Large intestine (tissue), 3 donors: ENCODE data around the gene TNS4. TPM values are rescaled to one million over a fixed set of nuclear protein-coding genes. Genes with fewer than 3 reads are reported as not detected.

Experiments
- DNase-seq, 2 donors: peaks; one replicate each; pipeline versions ENCODE4 v3.0.0 to v3.0.0-alpha.2; 2013
- H3K27ac ChIP-seq: one replicate; pipeline ENCODE4 v1.5.1; 2013; ENCODE audit warnings: low read length
- H3K27me3 ChIP-seq: 2 replicates; pipeline ENCODE4 v1.6.1; 2013; ENCODE audit warnings: low read length; ENCODE audit not compliant: control insufficient read depth, insufficient read depth
- H3K36me3 ChIP-seq: 2 replicates; pipeline ENCODE4 v1.6.1; 2013; ENCODE audit warnings: low read length; ENCODE audit not compliant: control insufficient read depth, insufficient read depth
- H3K4me1 ChIP-seq: one replicate; pipeline ENCODE4 v1.6.1; 2013; ENCODE audit warnings: low read length; ENCODE audit not compliant: control insufficient read depth, insufficient read depth
- H3K4me3 ChIP-seq: one replicate; pipeline ENCODE4 v1.5.1; 2013; ENCODE audit warnings: low read length
- H3K9me3 ChIP-seq: one replicate; pipeline ENCODE4 v1.6.1; 2013; ENCODE audit warnings: mild to moderate bottlenecking, low read depth, low read length, moderate library complexity; ENCODE audit not compliant: control insufficient read depth
- WGBS: methylation state at CpG from one replicate; pipeline ENCODE4 v1.1.5; 2013; ENCODE audit warnings: low lambda C conversion rate; ENCODE audit not compliant: insufficient coverage; 5-methylcytosine and 5-hydroxymethylcytosine counted together
- polyA plus RNA-seq: library from polyadenylated mRNA; unstranded; fragments of 120-200 nt; gene quantifications from one replicate; pipeline ENCODE4 v1.2.1, GENCODE V29; 2013

The TNS4 gene
- polyA plus RNA-seq, 1 donor, result 0.06 TPM

DNA sequence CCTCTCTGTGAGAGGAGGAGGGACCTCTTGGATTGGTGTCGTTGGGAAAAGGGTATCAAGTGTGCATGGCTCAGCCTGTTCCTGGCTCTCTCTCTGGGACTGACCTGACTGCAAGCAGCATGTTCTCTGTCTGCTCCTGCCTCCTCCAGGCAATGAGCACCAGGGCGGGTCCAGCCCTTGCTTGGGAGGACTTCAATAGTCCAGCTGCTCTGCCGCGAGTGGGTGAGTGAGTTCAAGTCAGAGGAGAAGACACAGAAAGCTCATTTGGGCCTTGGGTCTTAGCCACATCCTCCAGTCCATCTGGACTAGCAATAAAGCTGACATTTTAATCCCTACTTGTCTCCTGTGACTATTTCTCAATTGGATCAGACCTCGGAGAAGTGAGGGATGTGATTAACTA is 25.2 kb upstream of the TNS4 start:
- WGBS, result no CpG with 5 or more reads among the region's 5 CpGs
- no peak overlapping the region for H3K4me3 ChIP-seq
- peaks cover 5% of the 10 kb centered on the region for H3K27me3 ChIP-seq
- peaks cover 4% of the 10 kb centered on the region for H3K9me3 ChIP-seq
- no peaks in the 10 kb centered on the region for H3K36me3 ChIP-seq
- H3K4me1 ChIP-seq, result no peaks in the 10 kb centered on the region
- H3K27ac ChIP-seq, result no peak overlapping the region
- no peak for DNase-seq

DNA sequence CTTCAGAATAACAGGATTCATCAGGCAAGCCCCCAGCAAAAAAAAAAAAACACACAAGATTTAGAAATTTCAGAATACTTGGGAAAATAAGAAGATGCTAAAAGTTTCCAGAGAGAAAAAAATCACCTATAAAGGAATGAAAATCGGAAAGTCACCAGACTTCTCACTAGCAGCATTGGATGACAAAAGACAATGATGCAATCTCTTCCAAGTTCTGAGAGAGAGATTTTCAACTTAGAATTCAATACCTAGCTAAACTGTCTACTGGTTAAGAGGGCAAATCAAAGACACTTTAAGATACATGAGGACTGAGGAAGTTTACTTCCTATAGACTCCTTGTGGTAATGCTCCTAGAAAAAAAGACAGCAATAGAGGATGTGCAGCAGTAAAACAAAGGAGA is 23.9 kb upstream of the TNS4 start:
- Histone ChIP-seq H3K27ac (no peak overlapping the region), H3K36me3 (no peaks in the 10 kb centered on the region), H3K4me1 (no peaks in the 10 kb centered on the region), H3K27me3 (peaks cover 7% of the 10 kb centered on the region), H3K9me3 (peaks cover 4% of the 10 kb centered on the region), H3K4me3 (no peak overlapping the region)
- DNase-seq, result no peak
- 80% methylated on average over 1 of the region's 1 CpG for WGBS

GRCh38 chr17:40524243-40524965 is 23.0 kb upstream of the TNS4 start:
- 100% methylated on average over 1 of the region's 3 CpGs for WGBS
- H3K36me3 ChIP-seq, result no peaks in the 10 kb centered on the region

DNA sequence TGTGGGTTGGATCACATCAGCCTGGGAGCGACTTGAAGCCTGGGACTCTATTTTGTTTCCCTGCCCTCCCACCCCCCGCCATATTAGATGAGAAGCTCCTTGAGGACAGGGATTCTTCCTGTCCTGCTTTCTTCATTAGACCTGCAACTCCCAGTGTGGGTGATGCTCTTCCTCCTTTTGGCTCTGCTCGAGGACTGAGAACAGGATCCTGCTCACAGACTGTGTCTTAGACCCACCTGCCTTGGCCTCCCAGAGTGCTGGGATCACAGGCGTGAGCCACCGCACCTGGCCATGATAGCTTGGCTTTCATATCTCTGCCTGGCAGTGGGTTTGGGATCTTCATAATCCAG is 21.5 kb upstream of the TNS4 start:
- DNase-seq, result no peak
- no CpG with 5 or more reads among the region's 5 CpGs for WGBS
- Histone ChIP-seq H3K9me3 (peaks cover 4% of the 10 kb centered on the region), H3K4me3 (no peak overlapping the region), H3K27me3 (peaks cover 7% of the 10 kb centered on the region), H3K36me3 (no peaks in the 10 kb centered on the region), H3K4me1 (no peaks in the 10 kb centered on the region), H3K27ac (no peak overlapping the region)

More at GRCh38 chr17:40524243-40524965, 23.0 kb upstream of the TNS4 start:
- H3K4me3 ChIP-seq, result no peak overlapping the region
- peaks cover 7% of the 10 kb centered on the region for H3K27me3 ChIP-seq
- peaks cover 4% of the 10 kb centered on the region for H3K9me3 ChIP-seq
- H3K27ac ChIP-seq, result no peak overlapping the region
- no peaks in the 10 kb centered on the region for H3K4me1 ChIP-seq
- DNase-seq, result no peak

DNA sequence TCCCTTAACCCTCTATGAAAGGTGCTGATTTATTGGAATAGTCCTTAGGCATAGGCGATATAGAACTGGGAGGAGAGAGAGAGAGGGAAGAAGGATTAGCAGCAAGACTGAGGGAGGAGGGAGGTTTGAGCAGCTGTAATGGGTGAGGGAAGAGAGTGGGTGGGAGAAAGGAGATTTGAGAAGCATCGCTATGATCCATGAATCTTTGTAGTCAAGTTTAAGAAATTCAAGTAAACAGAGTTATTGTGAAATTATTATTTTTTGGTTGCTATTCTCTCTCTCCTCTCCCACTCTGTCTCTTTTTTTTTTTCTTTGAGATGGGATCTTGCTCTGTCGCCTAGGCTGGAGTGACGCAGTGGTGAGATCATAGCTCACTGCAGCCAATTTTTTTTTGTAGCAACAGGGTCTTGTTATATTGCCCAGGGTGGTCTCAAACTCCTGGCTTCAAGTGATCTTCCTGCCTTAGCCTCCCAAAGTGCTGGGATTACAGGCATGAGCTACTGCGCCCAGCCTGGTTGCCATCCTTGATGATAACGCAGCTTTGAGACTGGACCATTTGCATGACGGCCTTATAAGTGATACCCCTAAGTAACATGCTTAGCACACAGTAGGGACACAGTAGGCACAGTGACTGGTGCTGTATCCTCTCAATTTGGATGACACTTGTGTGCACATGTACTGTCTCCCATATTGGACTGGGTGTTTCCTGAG is 21.0 kb upstream of the TNS4 start:
- Histone ChIP-seq H3K36me3 (no peaks in the 10 kb centered on the region), H3K4me3 (no peak overlapping the region), H3K4me1 (no peaks in the 10 kb centered on the region), H3K27me3 (peaks cover 7% of the 10 kb centered on the region), H3K9me3 (peaks cover 4% of the 10 kb centered on the region), H3K27ac (no peak overlapping the region)
- 61% methylated on average over 2 of the region's 7 CpGs for WGBS
- no peak for DNase-seq

- peaks cover 3% of the 10 kb centered on the region for H3K27me3 ChIP-seq
- H3K36me3 ChIP-seq, result no peaks in the 10 kb centered on the region
Observed at GRCh38 chr17:40520991-40521453, 19.6 kb upstream of the TNS4 start.

DNA sequence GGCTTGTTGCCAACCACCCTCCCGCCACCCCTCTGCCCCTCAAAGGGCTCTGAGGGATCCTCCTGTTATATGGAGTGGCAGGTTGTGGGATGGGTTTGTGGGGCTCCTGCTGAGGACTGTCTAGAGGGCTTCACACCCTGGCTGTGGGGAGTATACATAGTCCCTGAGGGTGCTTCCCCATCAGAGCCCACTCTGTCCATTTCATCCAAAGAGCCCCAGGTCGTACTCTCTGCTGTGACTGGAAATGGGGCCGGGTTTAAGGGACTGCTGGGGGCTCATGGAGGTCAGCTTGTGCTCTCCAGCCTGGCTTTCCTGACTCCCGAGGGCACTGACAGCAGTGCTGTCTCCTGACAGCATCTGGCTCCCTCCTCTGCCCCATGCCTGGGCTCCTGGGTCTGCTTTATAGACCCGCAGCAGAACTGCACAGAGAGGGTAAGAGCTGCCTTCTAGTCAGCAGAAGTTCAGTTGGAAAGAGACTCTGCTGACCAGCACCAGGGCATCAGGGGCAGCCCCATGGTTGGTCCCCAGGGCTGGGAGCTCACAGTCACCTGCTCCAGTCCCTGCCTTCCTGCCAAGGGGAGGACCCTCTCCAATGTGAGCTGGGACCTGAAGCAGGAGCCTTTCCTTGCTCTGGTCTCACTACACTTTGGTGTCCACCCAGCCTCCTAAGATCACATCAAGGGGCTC is 17.8 kb upstream of the TNS4 start:
- no peak for DNase-seq
- Histone ChIP-seq H3K4me3 (no peak overlapping the region), H3K27me3 (peaks cover 5% of the 10 kb centered on the region), H3K9me3 (no peaks in the 10 kb centered on the region), H3K4me1 (no peaks in the 10 kb centered on the region), H3K36me3 (no peaks in the 10 kb centered on the region), H3K27ac (no peak overlapping the region)
- WGBS, result no CpG with 5 or more reads among the region's 5 CpGs

More at GRCh38 chr17:40520991-40521453, 19.6 kb upstream of the TNS4 start:
- Histone ChIP-seq H3K4me1 (no peaks in the 10 kb centered on the region), H3K9me3 (peaks cover 4% of the 10 kb centered on the region), H3K4me3 (no peak overlapping the region), H3K27ac (no peak overlapping the region)
- no peak for DNase-seq
- no CpG with 5 or more reads among the region's 14 CpGs for WGBS

DNA sequence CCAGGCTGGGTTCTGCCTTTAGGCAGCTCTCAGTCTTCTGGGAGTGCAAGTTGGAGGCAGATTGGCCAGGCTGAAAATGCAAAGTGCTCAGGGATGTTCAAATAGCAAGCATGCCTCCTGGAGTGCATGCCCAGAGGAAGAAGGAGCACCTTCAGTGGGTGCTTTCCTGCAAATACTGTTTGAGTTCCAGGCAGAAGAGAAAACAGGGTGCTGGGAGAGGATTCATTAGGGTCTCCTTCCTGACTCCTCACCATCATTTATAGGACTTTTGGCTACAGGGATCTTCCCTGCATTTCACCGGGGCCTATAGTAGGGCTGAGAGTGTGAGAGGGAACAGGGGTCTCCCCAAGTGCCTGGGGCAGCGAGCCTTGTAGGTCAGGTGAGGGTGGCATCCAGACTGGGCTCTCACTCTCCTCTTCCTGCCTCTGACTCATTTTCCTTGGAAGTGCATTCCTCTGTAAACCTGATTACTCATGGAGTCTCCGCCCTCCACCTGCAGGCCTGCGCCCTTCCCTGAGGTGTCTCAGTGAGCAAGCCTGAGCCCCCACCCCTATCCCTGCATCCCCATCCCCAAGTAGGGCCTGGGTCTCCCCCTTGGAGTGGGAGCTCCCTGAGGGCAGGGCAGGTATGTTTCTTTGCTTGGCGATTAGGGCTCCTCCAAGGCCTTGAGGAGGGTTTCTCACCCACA is 17.1 kb upstream of the TNS4 start:
- Histone ChIP-seq H3K9me3 (no peaks in the 10 kb centered on the region), H3K4me1 (no peaks in the 10 kb centered on the region), H3K27me3 (peaks cover 5% of the 10 kb centered on the region), H3K27ac (no peak overlapping the region), H3K4me3 (no peak overlapping the region), H3K36me3 (no peaks in the 10 kb centered on the region)
- DNase-seq, result peak in 1 of 2 donors; percentile 46
- no CpG with 5 or more reads among the region's 5 CpGs for WGBS

GRCh38 chr17:40517981-40518380 is 16.6 kb upstream of the TNS4 start:
- Histone ChIP-seq H3K27ac (no peak overlapping the region), H3K4me3 (no peak overlapping the region), H3K9me3 (no peaks in the 10 kb centered on the region), H3K27me3 (peaks cover 5% of the 10 kb centered on the region), H3K36me3 (no peaks in the 10 kb centered on the region), H3K4me1 (no peaks in the 10 kb centered on the region)
- no CpG with 5 or more reads among the region's 4 CpGs for WGBS
- DNase-seq, result no peak

- no peaks in the 10 kb centered on the region for H3K36me3 ChIP-seq
- H3K27me3 ChIP-seq, result peaks cover 5% of the 10 kb centered on the region
- H3K27ac ChIP-seq, result no peak overlapping the region
- no peak for DNase-seq
- H3K4me1 ChIP-seq, result no peaks in the 10 kb centered on the region
- no peaks in the 10 kb centered on the region for H3K9me3 ChIP-seq
- 60% methylated on average over 1 of the region's 2 CpGs for WGBS
- no peak overlapping the region for H3K4me3 ChIP-seq
Observed at GRCh38 chr17:40517286-40517662, 15.9 kb upstream of the TNS4 start.
